ENCODE measurements around the gene REG3A.

DNA sequence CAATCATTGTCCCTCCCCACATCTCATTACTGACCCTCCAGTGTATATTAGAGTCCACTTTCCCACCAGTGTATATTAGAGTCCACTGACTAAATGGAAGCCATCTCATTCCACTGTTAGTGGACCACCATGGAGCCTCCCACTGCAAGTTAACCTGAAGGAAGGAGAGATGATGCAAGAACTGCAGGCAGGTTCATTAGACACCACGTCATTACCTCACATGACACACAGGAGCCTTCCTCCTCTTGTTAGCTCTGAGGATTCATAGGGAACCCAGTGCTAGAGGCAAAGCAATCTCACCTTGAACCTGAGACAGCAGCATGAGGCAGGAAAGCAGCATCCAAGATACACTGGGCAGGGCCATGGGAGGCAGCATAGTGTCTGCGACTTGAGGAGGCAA is 523 bp downstream of the REG3A start:
- TF ChIP-seq POLR2AphosphoS5 (IDR thresholded peaks at IDR 0.05), result no peak
- TF ChIP-seq POLR2A (IDR thresholded peaks at IDR 0.05), result no peak

Measured in prostate gland (tissue), 1 donor.